ENCODE measurements around the gene SLC12A7. TPM values are rescaled to one million over a fixed set of nuclear protein-coding genes. Genes with fewer than 3 reads are reported as not detected.
A peak's percentile ranks its signal among the peaks of the same experiment; 100 is the strongest.

Gene SLC12A7
- total and polyA plus RNA-seq, 9 donors: 5.9 to 33.9 (median 23.0) TPM

GRCh38 chr5:1052076-1052475 lies 59.8 kb downstream of the SLC12A7 start:
- no peaks in the 10 kb centered on the region for H3K4me1 ChIP-seq (ENCODE audit: insufficient read depth)
- TF ChIP-seq POLR2A (IDR thresholded peaks at IDR 0.05): no peak
- TF ChIP-seq, protein P1, sequence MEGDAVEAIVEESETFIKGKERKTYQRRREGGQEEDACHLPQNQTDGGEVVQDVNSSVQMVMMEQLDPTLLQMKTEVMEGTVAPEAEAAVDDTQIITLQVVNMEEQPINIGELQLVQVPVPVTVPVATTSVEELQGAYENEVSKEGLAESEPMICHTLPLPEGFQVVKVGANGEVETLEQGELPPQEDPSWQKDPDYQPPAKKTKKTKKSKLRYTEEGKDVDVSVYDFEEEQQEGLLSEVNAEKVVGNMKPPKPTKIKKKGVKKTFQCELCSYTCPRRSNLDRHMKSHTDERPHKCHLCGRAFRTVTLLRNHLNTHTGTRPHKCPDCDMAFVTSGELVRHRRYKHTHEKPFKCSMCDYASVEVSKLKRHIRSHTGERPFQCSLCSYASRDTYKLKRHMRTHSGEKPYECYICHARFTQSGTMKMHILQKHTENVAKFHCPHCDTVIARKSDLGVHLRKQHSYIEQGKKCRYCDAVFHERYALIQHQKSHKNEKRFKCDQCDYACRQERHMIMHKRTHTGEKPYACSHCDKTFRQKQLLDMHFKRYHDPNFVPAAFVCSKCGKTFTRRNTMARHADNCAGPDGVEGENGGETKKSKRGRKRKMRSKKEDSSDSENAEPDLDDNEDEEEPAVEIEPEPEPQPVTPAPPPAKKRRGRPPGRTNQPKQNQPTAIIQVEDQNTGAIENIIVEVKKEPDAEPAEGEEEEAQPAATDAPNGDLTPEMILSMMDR (IDR thresholded peaks at IDR 0.05): no peak
- no peak for TF ChIP-seq EP300 (IDR thresholded peaks at IDR 0.05)
- 90 to 97% (median 91%) methylated on average over 17 of the region's 17 CpGs for WGBS, 3 donors
- no peaks in the 10 kb centered on the region for H3K27me3 ChIP-seq
- H3K27ac ChIP-seq: no peak overlapping the region
- intact Hi-C loops (cut with DNase I): no loop called here
- DNase-seq: no peak
- H3K36me3 ChIP-seq: no peaks in the 10 kb centered on the region
- H3K4me3 ChIP-seq: no peak overlapping the region
- H3K9me3 ChIP-seq: no peaks in the 10 kb centered on the region

GRCh38 chr5:1051366-1051720 lies 60.5 kb downstream of the SLC12A7 start:
- Histone ChIP-seq H3K27me3 (no peaks in the 10 kb centered on the region), H3K27ac (no peak overlapping the region), H3K4me1 (ENCODE audit: insufficient read depth) (no peaks in the 10 kb centered on the region), H3K9me3 (no peaks in the 10 kb centered on the region), H3K36me3 (no peaks in the 10 kb centered on the region), H3K4me3 (no peak overlapping the region)
- DNase-seq: no peak
- intact Hi-C loops (cut with DNase I): no loop called here
- 81 to 88% (median 87%) methylated on average over 16 of the region's 16 CpGs for WGBS, 3 donors
- TF ChIP-seq EP300 (IDR thresholded peaks at IDR 0.05) (no peak), POLR2A (IDR thresholded peaks at IDR 0.05) (no peak)
- TF ChIP-seq, protein P1 (IDR thresholded peaks at IDR 0.05): no peak

GRCh38 chr5:1050423-1051365 lies 61.2 kb downstream of the SLC12A7 start:
- TF ChIP-seq, protein P1 (IDR thresholded peaks at IDR 0.05): no peak
- TF ChIP-seq EP300 (IDR thresholded peaks at IDR 0.05) (no peak), POLR2A (IDR thresholded peaks at IDR 0.05) (no peak)
- H3K4me1 ChIP-seq (ENCODE audit: insufficient read depth): no peaks in the 10 kb centered on the region
- no peaks in the 10 kb centered on the region for H3K27me3 ChIP-seq
- peak in 1 of 5 donors; percentile 18 for DNase-seq
- intact Hi-C loops (cut with DNase I): no loop called here
- H3K4me3 ChIP-seq: no peak overlapping the region
- H3K9me3 ChIP-seq: no peaks in the 10 kb centered on the region
- 80 to 83% (median 82%) methylated on average over 29 of the region's 29 CpGs for WGBS, 3 donors
- no peaks in the 10 kb centered on the region for H3K36me3 ChIP-seq
- no peak overlapping the region for H3K27ac ChIP-seq

DNA sequence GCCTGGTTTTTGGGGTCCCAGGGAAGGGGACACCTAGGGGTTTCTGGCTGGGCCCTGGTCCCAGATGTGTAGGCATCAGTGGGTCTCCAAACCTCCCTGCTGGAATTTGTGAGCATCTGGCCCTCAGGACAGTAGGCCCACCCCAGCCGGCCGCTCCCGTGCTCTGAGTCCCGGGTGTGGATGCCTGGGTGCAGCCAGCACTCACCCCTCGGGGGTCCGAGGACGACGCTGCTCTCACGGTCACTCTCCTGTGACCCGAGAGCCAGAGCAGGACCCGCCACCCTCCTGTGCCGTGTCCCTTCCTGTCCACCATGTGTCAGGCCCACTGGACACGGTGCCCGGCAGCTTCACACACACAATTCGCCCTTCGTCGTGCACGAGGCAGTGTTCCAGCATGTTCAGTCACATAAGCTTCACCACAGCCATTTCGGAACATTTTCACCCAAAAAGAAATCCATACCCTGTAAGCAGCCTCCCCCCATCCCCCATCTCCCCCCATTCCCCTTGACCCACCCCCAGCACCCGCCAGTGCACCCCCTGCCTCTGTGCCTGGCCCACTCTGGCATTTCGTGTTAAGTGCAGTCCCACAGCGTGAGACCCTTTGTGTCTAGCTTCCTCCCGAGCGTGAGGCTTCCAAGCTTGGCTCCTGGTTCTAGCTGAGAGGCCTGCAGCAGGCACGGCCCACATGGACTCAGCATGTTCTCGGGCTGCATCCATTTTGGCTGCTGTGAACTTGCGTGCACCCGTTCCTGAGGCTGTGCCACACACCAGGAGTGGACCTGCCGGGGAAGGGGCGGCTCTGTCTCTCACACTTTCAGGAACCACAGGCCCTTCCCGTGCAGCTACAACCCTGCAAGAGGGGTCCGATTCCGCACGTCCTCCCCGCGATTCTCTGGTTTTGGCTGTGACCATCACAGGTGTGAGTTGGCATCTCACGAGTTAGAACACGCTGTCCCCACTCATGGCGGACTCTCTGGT lies 62.7 kb downstream of the SLC12A7 start:
- TF ChIP-seq EP300 (IDR thresholded peaks at IDR 0.05) (no peak), POLR2A (IDR thresholded peaks at IDR 0.05) (no peak)
- TF ChIP-seq, protein P1 (IDR thresholded peaks at IDR 0.05): no peak
- peak in 1 of 5 donors; percentile 13 for DNase-seq
- no peak overlapping the region for H3K27ac ChIP-seq
- H3K27me3 ChIP-seq: no peaks in the 10 kb centered on the region
- H3K4me3 ChIP-seq: no peak overlapping the region
- no peaks in the 10 kb centered on the region for H3K36me3 ChIP-seq
- WGBS, 3 donors: 80 to 85% (median 80%) methylated on average over 39 of the region's 39 CpGs
- intact Hi-C loops (cut with DNase I): no loop called here
- no peaks in the 10 kb centered on the region for H3K4me1 ChIP-seq (ENCODE audit: insufficient read depth)
- no peaks in the 10 kb centered on the region for H3K9me3 ChIP-seq

Measured in ovary (tissue), 9 donors.